H1 (cell line): Measurements from ENCODE around the gene TRPV2.

Experiments
- YY1 ChIP-seq: IDR thresholded peaks from 2 replicates; pipeline ENCODE4 v1.6.1; 2011; ENCODE audit warnings: low read depth, mild to moderate bottlenecking, low read length
- TF ChIP-seq, protein P1 (sequence below), 3 experiments: IDR thresholded peaks; 1 replicate in 2 of 3; 2 replicates in 1 of 3; pipeline versions ENCODE4 v1.5.1 to v1.6.1; 2011; ENCODE audit warnings: low read length in 3 of 3, mild to moderate bottlenecking in 3 of 3, inconsistent platforms in 2 of 3, low read depth in 1 of 3, moderate library complexity in 1 of 3; ENCODE audit not compliant: insufficient read depth in 1 of 3; ENCODE audit errors: control extremely low read depth in 1 of 3

- TF ChIP-seq, protein P1, sequence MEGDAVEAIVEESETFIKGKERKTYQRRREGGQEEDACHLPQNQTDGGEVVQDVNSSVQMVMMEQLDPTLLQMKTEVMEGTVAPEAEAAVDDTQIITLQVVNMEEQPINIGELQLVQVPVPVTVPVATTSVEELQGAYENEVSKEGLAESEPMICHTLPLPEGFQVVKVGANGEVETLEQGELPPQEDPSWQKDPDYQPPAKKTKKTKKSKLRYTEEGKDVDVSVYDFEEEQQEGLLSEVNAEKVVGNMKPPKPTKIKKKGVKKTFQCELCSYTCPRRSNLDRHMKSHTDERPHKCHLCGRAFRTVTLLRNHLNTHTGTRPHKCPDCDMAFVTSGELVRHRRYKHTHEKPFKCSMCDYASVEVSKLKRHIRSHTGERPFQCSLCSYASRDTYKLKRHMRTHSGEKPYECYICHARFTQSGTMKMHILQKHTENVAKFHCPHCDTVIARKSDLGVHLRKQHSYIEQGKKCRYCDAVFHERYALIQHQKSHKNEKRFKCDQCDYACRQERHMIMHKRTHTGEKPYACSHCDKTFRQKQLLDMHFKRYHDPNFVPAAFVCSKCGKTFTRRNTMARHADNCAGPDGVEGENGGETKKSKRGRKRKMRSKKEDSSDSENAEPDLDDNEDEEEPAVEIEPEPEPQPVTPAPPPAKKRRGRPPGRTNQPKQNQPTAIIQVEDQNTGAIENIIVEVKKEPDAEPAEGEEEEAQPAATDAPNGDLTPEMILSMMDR (IDR thresholded peaks at IDR 0.05; ENCODE audit: control extremely low read depth in 1 of 3, insufficient read depth in 1 of 3, low read depth in 1 of 3, low read length in 3 of 3): no peak
- no peak for TF ChIP-seq YY1
Measured at GRCh38 chr17:16430650-16431049, 15.3 kb downstream of the TRPV2 start.
